ENCODE measurements around the gene TPM1. TPM values are rescaled to one million over a fixed set of nuclear protein-coding genes. Genes with fewer than 3 reads are reported as not detected.

Gene TPM1
- total and polyA plus RNA-seq, 10 of the 15 experiments (the other 5 are each of a cell fraction or from before 2014, with no cell fraction given), result 0.43 to 10.0 (median 2.4) TPM

GRCh38 chr15:63044077-63044644, 1.6 kb downstream of the TPM1 start:
- Histone ChIP-seq H4K20me1 (ENCODE audit: control insufficient read depth, insufficient read depth) (no peaks in the 10 kb centered on the region), H3K36me3 (ENCODE audit: control insufficient read depth in 2 of 2, insufficient read depth in 2 of 2, low read length in 1 of 2) (no peaks in the 10 kb centered on the region), H3K27me3 (replicated peaks in 1 of 2; ENCODE audit: control insufficient read depth in 2 of 2, insufficient read depth in 2 of 2, low read length in 1 of 2) (peaks cover 15 to 32% of the 10 kb centered on the region in 2 experiments), H3K4me2 (ENCODE audit: control insufficient read depth, insufficient read depth) (no peak overlapping the region), H3K9me3 (replicated peaks; ENCODE audit: control insufficient read depth, insufficient read depth, low read length) (no peaks in the 10 kb centered on the region), H3K27ac (ENCODE audit: control insufficient read depth, insufficient read depth) (no peak overlapping the region), H3K9ac (ENCODE audit: control insufficient read depth, insufficient read depth, low read length) (no peak overlapping the region), H3K79me2 (ENCODE audit: control insufficient read depth, insufficient read depth, low read length) (no peaks in the 10 kb centered on the region), H2AFZ (ENCODE audit: control insufficient read depth, low read depth, low read length) (no peak overlapping the region), H3K4me1 (ENCODE audit: control insufficient read depth, insufficient read depth, low read length) (peaks cover 5% of the 10 kb centered on the region; the same call in 1 of the 2 replicates), H3K4me3 (no peak overlapping the region)
- no peak for ATAC-seq
- POLR2A ChIA-PET, result interaction anchor here (0.7 kb wide), 1 partner anchor 247 kb away, joined by 3 read pairs; no protein-coding TSS in a partner anchor
- no peak for FAIRE-seq
- BruUV-seq (replicated peaks), result no TSS peak
- DNase-seq (ENCODE audit: low read depth, low spot score), result no peak
- RAD21 ChIA-PET (ENCODE audit: unreplicated experiment), result no interaction called here
- WGBS (ENCODE audit: insufficient coverage, insufficient replicate concordance, low lambda C conversion rate, missing lambda C conversion rate), result 33% methylated on average over 7 of the region's 7 CpGs
- intact Hi-C loops (cut with micrococcal nuclease; ENCODE audit: unreplicated experiment), result no loop called here
- CTCF ChIA-PET, result interaction anchor here (0.9 to 7.4 kb wide), 3 partner anchors 11 to 50 kb away, joined by 3 to 107 read pairs (median 35); no protein-coding TSS in a partner anchor
- in situ Hi-C loops (cut with MboI), result no loop called here
- SMC1A ChIA-PET (ENCODE audit: uncharacterized antibody, unreplicated experiment), result interaction anchor here (0.6 kb wide), 1 partner anchor 32 kb away, joined by 3 read pairs; no protein-coding TSS in a partner anchor
- TF ChIP-seq PAX8 (IDR thresholded peaks at IDR 0.05) (no peak), RAD21 (IDR thresholded peaks at IDR 0.05; ENCODE audit: insufficient read depth, low read depth, low read length) (no peak), USF1 (IDR thresholded peaks at IDR 0.05; ENCODE audit: borderline replicate concordance, extremely low read length, insufficient read depth, low read depth, low read length) (no peak), IRF4 (IDR thresholded peaks at IDR 0.05; ENCODE audit: low read depth, low read length) (no peak), RCOR1 (conservative IDR thresholded peaks at IDR 0.05; ENCODE audit: low read depth, low read length) (no peak), NFYB (IDR thresholded peaks at IDR 0.05; ENCODE audit: insufficient read depth, low read depth, low read length) (no peak), NFXL1 (IDR thresholded peaks at IDR 0.05; ENCODE audit: borderline replicate concordance) (no peak), SIX5 (IDR thresholded peaks at IDR 0.05; ENCODE audit: low read depth, low read length, severe bottlenecking) (no peak), BMI1 (IDR thresholded peaks at IDR 0.05; ENCODE audit: borderline replicate concordance) (no peak), RBBP5 (conservative IDR thresholded peaks at IDR 0.05) (no peak), MEF2A (IDR thresholded peaks at IDR 0.05; ENCODE audit: insufficient read depth, low read depth, low read length) (no peak), ZBED1 (IDR thresholded peaks at IDR 0.05; ENCODE audit: borderline replicate concordance) (no peak), HDAC6 (IDR thresholded peaks at IDR 0.05; ENCODE audit: unreplicated experiment) (no peak), EGR1 (IDR thresholded peaks at IDR 0.05; ENCODE audit: borderline replicate concordance in 1 of 2, low read depth in 2 of 2, low read length in 2 of 2) (no peak)
- TF ChIP-seq, protein P1, sequence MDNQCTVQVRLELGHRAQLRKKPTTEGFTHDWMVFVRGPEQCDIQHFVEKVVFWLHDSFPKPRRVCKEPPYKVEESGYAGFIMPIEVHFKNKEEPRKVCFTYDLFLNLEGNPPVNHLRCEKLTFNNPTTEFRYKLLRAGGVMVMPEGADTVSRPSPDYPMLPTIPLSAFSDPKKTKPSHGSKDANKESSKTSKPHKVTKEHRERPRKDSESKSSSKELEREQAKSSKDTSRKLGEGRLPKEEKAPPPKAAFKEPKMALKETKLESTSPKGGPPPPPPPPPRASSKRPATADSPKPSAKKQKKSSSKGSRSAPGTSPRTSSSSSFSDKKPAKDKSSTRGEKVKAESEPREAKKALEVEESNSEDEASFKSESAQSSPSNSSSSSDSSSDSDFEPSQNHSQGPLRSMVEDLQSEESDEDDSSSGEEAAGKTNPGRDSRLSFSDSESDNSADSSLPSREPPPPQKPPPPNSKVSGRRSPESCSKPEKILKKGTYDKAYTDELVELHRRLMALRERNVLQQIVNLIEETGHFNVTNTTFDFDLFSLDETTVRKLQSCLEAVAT (IDR thresholded peaks at IDR 0.05), result no peak
- TF ChIP-seq, protein P2, sequence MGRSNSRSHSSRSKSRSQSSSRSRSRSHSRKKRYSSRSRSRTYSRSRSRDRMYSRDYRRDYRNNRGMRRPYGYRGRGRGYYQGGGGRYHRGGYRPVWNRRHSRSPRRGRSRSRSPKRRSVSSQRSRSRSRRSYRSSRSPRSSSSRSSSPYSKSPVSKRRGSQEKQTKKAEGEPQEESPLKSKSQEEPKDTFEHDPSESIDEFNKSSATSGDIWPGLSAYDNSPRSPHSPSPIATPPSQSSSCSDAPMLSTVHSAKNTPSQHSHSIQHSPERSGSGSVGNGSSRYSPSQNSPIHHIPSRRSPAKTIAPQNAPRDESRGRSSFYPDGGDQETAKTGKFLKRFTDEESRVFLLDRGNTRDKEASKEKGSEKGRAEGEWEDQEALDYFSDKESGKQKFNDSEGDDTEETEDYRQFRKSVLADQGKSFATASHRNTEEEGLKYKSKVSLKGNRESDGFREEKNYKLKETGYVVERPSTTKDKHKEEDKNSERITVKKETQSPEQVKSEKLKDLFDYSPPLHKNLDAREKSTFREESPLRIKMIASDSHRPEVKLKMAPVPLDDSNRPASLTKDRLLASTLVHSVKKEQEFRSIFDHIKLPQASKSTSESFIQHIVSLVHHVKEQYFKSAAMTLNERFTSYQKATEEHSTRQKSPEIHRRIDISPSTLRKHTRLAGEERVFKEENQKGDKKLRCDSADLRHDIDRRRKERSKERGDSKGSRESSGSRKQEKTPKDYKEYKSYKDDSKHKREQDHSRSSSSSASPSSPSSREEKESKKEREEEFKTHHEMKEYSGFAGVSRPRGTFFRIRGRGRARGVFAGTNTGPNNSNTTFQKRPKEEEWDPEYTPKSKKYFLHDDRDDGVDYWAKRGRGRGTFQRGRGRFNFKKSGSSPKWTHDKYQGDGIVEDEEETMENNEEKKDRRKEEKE (IDR thresholded peaks at IDR 0.05), result no peak

Data from GM12878 (cell line).